Measurements from ENCODE around the gene USH2A.

The USH2A gene

GRCh38 chr1:215748431-215748830, 674.8 kb downstream of the USH2A start:
- no peak overlapping the region for H3K27ac ChIP-seq
- TF ChIP-seq CTCF (conservative IDR thresholded peaks at IDR 0.05; ENCODE audit: low read depth), result no peak
- POLR2A ChIA-PET (ENCODE audit: low non-redundant PET), result no interaction called here

GRCh38 chr1:215744419-215744818, 678.8 kb downstream of the USH2A start:
- TF ChIP-seq CTCF (conservative IDR thresholded peaks at IDR 0.05; ENCODE audit: low read depth), result no peak

More at GRCh38 chr1:215748431-215748830, 674.8 kb downstream of the USH2A start:
- CTCF ChIA-PET, result no interaction called here
- DNase-seq (ENCODE audit: low spot score), result no peak

GRCh38 chr1:215739025-215739424, 684.2 kb downstream of the USH2A start:
- TF ChIP-seq CTCF (conservative IDR thresholded peaks at IDR 0.05; ENCODE audit: low read depth), result no peak
- ChIA-PET POLR2A (ENCODE audit: low non-redundant PET) (no interaction called here), CTCF (interaction anchor here (0.7 kb wide), 1 partner anchor 482 kb away, joined by 3 read pairs; no protein-coding TSS in a partner anchor)
- H3K27ac ChIP-seq, result no peak overlapping the region
- no peak for DNase-seq (ENCODE audit: low spot score)

More at GRCh38 chr1:215744419-215744818, 678.8 kb downstream of the USH2A start:
- ChIA-PET POLR2A (ENCODE audit: low non-redundant PET) (no interaction called here), CTCF (no interaction called here)
- H3K27ac ChIP-seq, result no peak overlapping the region
- DNase-seq (ENCODE audit: low spot score), result no peak

- no peak for DNase-seq (ENCODE audit: low spot score)
- ChIA-PET CTCF (no interaction called here), POLR2A (ENCODE audit: low non-redundant PET) (no interaction called here)
- no peak overlapping the region for H3K27ac ChIP-seq
- TF ChIP-seq CTCF (conservative IDR thresholded peaks at IDR 0.05; ENCODE audit: low read depth), result no peak
Observed at GRCh38 chr1:215731699-215732098, 691.5 kb downstream of the USH2A start.

- ChIA-PET POLR2A (ENCODE audit: low non-redundant PET) (no interaction called here), CTCF (interaction anchor here (0.5 kb wide), 1 partner anchor 517 kb away, joined by 4 read pairs; no protein-coding TSS in a partner anchor)
- no peak for TF ChIP-seq CTCF (conservative IDR thresholded peaks at IDR 0.05; ENCODE audit: low read depth)
- DNase-seq (ENCODE audit: low spot score), result peak; percentile 3
- H3K27ac ChIP-seq, result no peak overlapping the region
Observed at GRCh38 chr1:215730600-215730999, 692.6 kb downstream of the USH2A start.

GRCh38 chr1:215728169-215728568, 695.1 kb downstream of the USH2A start:
- no peak overlapping the region for H3K27ac ChIP-seq
- ChIA-PET CTCF (no interaction called here), POLR2A (ENCODE audit: low non-redundant PET) (no interaction called here)
- no peak for DNase-seq (ENCODE audit: low spot score)
- no peak for TF ChIP-seq CTCF (conservative IDR thresholded peaks at IDR 0.05; ENCODE audit: low read depth)

- no peak for DNase-seq (ENCODE audit: low spot score)
- H3K27ac ChIP-seq, result no peak overlapping the region
- ChIA-PET CTCF (no interaction called here), POLR2A (ENCODE audit: low non-redundant PET) (no interaction called here)
- no peak for TF ChIP-seq CTCF (conservative IDR thresholded peaks at IDR 0.05; ENCODE audit: low read depth)
Observed at GRCh38 chr1:215720126-215720525, 703.1 kb downstream of the USH2A start.

All from RWPE1 (cell line).